Sigmoid colon (tissue), 7 donors: ENCODE data around the gene LDB2. TPM values are rescaled to one million over a fixed set of nuclear protein-coding genes. Genes with fewer than 3 reads are reported as not detected.

ENCODE experiments used
- DNase-seq: peaks from one replicate; pipeline ENCODE4 v3.0.0-alpha.2; 2019
- H3K27ac ChIP-seq, 4 donors: fragments of 200-600 bp; sonication (generic); one replicate each; pipeline ENCODE4 v1.5.1; 2016 to 2019; ENCODE audit warnings: mild to moderate bottlenecking in 1 of 4
- H3K27me3 ChIP-seq, 3 donors: fragments of 200-600 bp; sonication (generic); one replicate each; pipeline ENCODE4 v1.5.1; 2019; ENCODE audit warnings: mild to moderate bottlenecking in 1 of 3
- H3K36me3 ChIP-seq, 4 donors: fragments of 200-600 bp; sonication (generic); one replicate each; pipeline ENCODE4 v1.5.1; 2016 to 2019
- H3K4me1 ChIP-seq, 4 donors: fragments of 200-600 bp; sonication (generic); one replicate each; pipeline ENCODE4 v1.5.1; 2017 to 2019
- H3K4me3 ChIP-seq, 4 donors: fragments of 200-600 bp; sonication (generic); one replicate each; pipeline ENCODE4 v1.5.1; 2017 to 2019; ENCODE audit warnings: mild to moderate bottlenecking in 2 of 4, moderate library complexity in 1 of 4
- H3K9me3 ChIP-seq, 4 donors: fragments of 200-600 bp in 3 of 4; sonication (generic) in 3 of 4; one replicate each; pipeline versions ENCODE4 v1.5.1 to v1.6.1; 2013 to 2019
- CTCF ChIP-seq, 4 experiments: fragments of 450-650 bp in 3 of 4; fragments of 200-600 bp in 1 of 4; IDR thresholded peaks; one replicate each; pipeline ENCODE4 v1.5.1; 2016 to 2019; ENCODE audit warnings: antibody characterized with exemption in 4 of 4, mild to moderate bottlenecking in 3 of 4, moderate library complexity in 2 of 4
- EP300 ChIP-seq, 4 donors: sonication (generic); formaldehyde crosslinking; IDR thresholded peaks; one replicate each; pipeline ENCODE4 v1.6.1; 2017; ENCODE audit warnings: antibody characterized with exemption in 4 of 4
- POLR2A ChIP-seq, 2 donors: fragments of 450-650 bp; IDR thresholded peaks; one replicate each; pipeline ENCODE4 v1.6.1; 2016; ENCODE audit warnings: antibody characterized with exemption in 2 of 2, mild to moderate bottlenecking in 2 of 2, moderate library complexity in 2 of 2
- POLR2AphosphoS5 ChIP-seq, 4 donors: sonication (generic); formaldehyde crosslinking; IDR thresholded peaks; one replicate each; pipeline ENCODE4 v1.6.1; 2017; ENCODE audit warnings: antibody characterized with exemption in 4 of 4
- WGBS, 2 donors: extraction: QIAGEN DNeasy Blood & Tissue Kit; methylation state at CpG; one replicate each; pipeline ENCODE4 v1.1.7; 2013; 5-methylcytosine and 5-hydroxymethylcytosine counted together
- intact Hi-C: fragments of 100-400 bp; cut with DNase I; formaldehyde crosslinking; loops from one replicate; pipeline ENCODE4 v1.15.1; 2023
- polyA plus RNA-seq, 3 donors: library from polyadenylated mRNA; stranded (reverse); fragments of 200-250 nt; gene quantifications; one replicate each; pipeline ENCODE4 v1.2.3, GENCODE V29; 2013
- total RNA-seq, 4 donors: library from RNA; depleted of rRNA; stranded (reverse); fragments of >200 nt; gene quantifications; one replicate each; pipeline ENCODE4 v1.1.0, GENCODE V29; 2016
- donor health status: healthy with polysubstance abuse.
- donor health status: Bipolar disorder and iron deficiency.
- donor health status: healthy.

LDB2 gene
- total and polyA plus RNA-seq, 7 donors, result 2.1 to 28.5 (median 18.3) TPM

- Histone ChIP-seq H3K27me3 (no peaks in the 10 kb centered on the region), H3K9me3 (no peaks in the 10 kb centered on the region), H3K4me3 (no peak overlapping the region), H3K27ac (no peak overlapping the region), H3K4me1 (no peaks in the 10 kb centered on the region), H3K36me3 (no peaks in the 10 kb centered on the region)
- WGBS, 2 donors, result 79 to 88% methylated on average over 1 of the region's 1 CpG
- DNase-seq, result no peak
- TF ChIP-seq CTCF (IDR thresholded peaks at IDR 0.05), result no peak
- TF ChIP-seq EP300 (IDR thresholded peaks at IDR 0.05), result no peak
- TF ChIP-seq POLR2AphosphoS5 (IDR thresholded peaks at IDR 0.05), result no peak
- no peak for TF ChIP-seq POLR2A (IDR thresholded peaks at IDR 0.05)
- intact Hi-C loops, result no loop called here
Observed at GRCh38 chr4:16488084-16488483, 410.4 kb downstream of the LDB2 start.

- Histone ChIP-seq H3K27me3 (no peaks in the 10 kb centered on the region), H3K9me3 (no peaks in the 10 kb centered on the region), H3K27ac (no peak overlapping the region), H3K4me3 (no peak overlapping the region), H3K36me3 (no peaks in the 10 kb centered on the region), H3K4me1 (peaks cover 0 to 14% (median 6%) of the 10 kb centered on the region in 4 donors)
- intact Hi-C loops, result no loop called here
- WGBS, 2 donors, result 36 to 68% methylated on average over 4 of the region's 4 CpGs
- no peak for TF ChIP-seq POLR2A (IDR thresholded peaks at IDR 0.05)
- TF ChIP-seq CTCF (IDR thresholded peaks at IDR 0.05), result no peak
- TF ChIP-seq EP300 (IDR thresholded peaks at IDR 0.05), result no peak
- no peak for TF ChIP-seq POLR2AphosphoS5 (IDR thresholded peaks at IDR 0.05)
- no peak for DNase-seq
Observed at GRCh38 chr4:16484711-16485110, 413.7 kb downstream of the LDB2 start.

GRCh38 chr4:16483540-16483939, 414.9 kb downstream of the LDB2 start:
- TF ChIP-seq EP300 (IDR thresholded peaks at IDR 0.05) (no peak), POLR2A (IDR thresholded peaks at IDR 0.05) (no peak), POLR2AphosphoS5 (IDR thresholded peaks at IDR 0.05) (no peak), CTCF (IDR thresholded peaks at IDR 0.05) (no peak)
- H3K27me3 ChIP-seq, result no peaks in the 10 kb centered on the region

GRCh38 chr4:16480011-16480410, 418.4 kb downstream of the LDB2 start:
- H3K27me3 ChIP-seq, result no peaks in the 10 kb centered on the region
- 76 to 77% methylated on average over 2 of the region's 2 CpGs for WGBS, 2 donors
- TF ChIP-seq POLR2A (IDR thresholded peaks at IDR 0.05), result no peak
- TF ChIP-seq EP300 (IDR thresholded peaks at IDR 0.05), result no peak
- TF ChIP-seq CTCF (IDR thresholded peaks at IDR 0.05), result no peak
- no peak for TF ChIP-seq POLR2AphosphoS5 (IDR thresholded peaks at IDR 0.05)
- no peak for DNase-seq
- no peak overlapping the region for H3K4me3 ChIP-seq
- no peak overlapping the region for H3K27ac ChIP-seq
- no peaks in the 10 kb centered on the region for H3K36me3 ChIP-seq
- no peaks in the 10 kb centered on the region for H3K9me3 ChIP-seq
- peaks cover 0 to 16% (median 6%) of the 10 kb centered on the region in 4 donors for H3K4me1 ChIP-seq
- intact Hi-C loops, result no loop called here

More at GRCh38 chr4:16483540-16483939, 414.9 kb downstream of the LDB2 start:
- H3K27ac ChIP-seq, result no peak overlapping the region
- intact Hi-C loops, result no loop called here
- no peak overlapping the region for H3K4me3 ChIP-seq
- DNase-seq, result no peak
- H3K4me1 ChIP-seq, result peaks cover 0 to 16% (median 6%) of the 10 kb centered on the region in 4 donors
- no peaks in the 10 kb centered on the region for H3K36me3 ChIP-seq
- no peaks in the 10 kb centered on the region for H3K9me3 ChIP-seq
- 79 to 84% methylated on average over 5 of the region's 5 CpGs for WGBS, 2 donors

GRCh38 chr4:16472537-16472936, 425.9 kb downstream of the LDB2 start:
- H3K4me3 ChIP-seq, result no peak overlapping the region
- WGBS, 2 donors, result 89 to 93% methylated on average over 1 of the region's 1 CpG
- no peaks in the 10 kb centered on the region for H3K27me3 ChIP-seq
- intact Hi-C loops, result no loop called here
- H3K27ac ChIP-seq, result no peak overlapping the region
- H3K9me3 ChIP-seq, result peaks cover 0 to 5% (median 0%) of the 10 kb centered on the region in 4 donors
- TF ChIP-seq CTCF (IDR thresholded peaks at IDR 0.05) (no peak), POLR2A (IDR thresholded peaks at IDR 0.05) (no peak), EP300 (IDR thresholded peaks at IDR 0.05) (no peak), POLR2AphosphoS5 (IDR thresholded peaks at IDR 0.05) (no peak)
- no peak for DNase-seq
- no peaks in the 10 kb centered on the region for H3K4me1 ChIP-seq
- no peaks in the 10 kb centered on the region for H3K36me3 ChIP-seq
